Loucy (cell line): ENCODE data around the gene RASA1.
A peak's percentile ranks its signal among the peaks of the same experiment; 100 is the strongest.

Experiments used
- H2AFZ ChIP-seq: fragments of 200-600 bp; sonication (generic); 2 replicates; pipeline ENCODE4 v1.6.0; 2016; ENCODE audit warnings: antibody characterized with exemption, mild to moderate bottlenecking, low read length, moderate library complexity
- H3F3A ChIP-seq: fragments of 200-600 bp; 2 replicates; pipeline ENCODE4 v1.6.0; 2016; ENCODE audit warnings: antibody characterized with exemption, low read depth, mild to moderate bottlenecking
- H3K27me3 ChIP-seq: fragments of 200-600 bp; sonication (generic); 2 replicates; pipeline ENCODE4 v1.6.1; 2014; ENCODE audit warnings: low read length, mild to moderate bottlenecking; ENCODE audit not compliant: insufficient read depth, poor library complexity, severe bottlenecking
- H3K36me3 ChIP-seq: fragments of 200-600 bp; sonication (generic); 2 replicates; pipeline ENCODE4 v1.6.1; 2016; ENCODE audit warnings: low read length; ENCODE audit not compliant: insufficient read depth
- H3K4me1 ChIP-seq: fragments of 200-600 bp; sonication (generic); 2 replicates; pipeline ENCODE4 v1.5.1; 2014; ENCODE audit warnings: low read length, mild to moderate bottlenecking; ENCODE audit not compliant: insufficient read depth, poor library complexity, severe bottlenecking
- H3K4me2 ChIP-seq: fragments of 200-600 bp; sonication (generic); 2 replicates; pipeline ENCODE4 v1.6.0; 2014; ENCODE audit warnings: antibody characterized with exemption, low read length, low read depth, mild to moderate bottlenecking; ENCODE audit not compliant: poor library complexity, severe bottlenecking
- H3K4me3 ChIP-seq: fragments of 200-600 bp; sonication (generic); 2 replicates; pipeline ENCODE4 v1.5.1; 2014; ENCODE audit warnings: low read length, mild to moderate bottlenecking, mixed read lengths; ENCODE audit not compliant: poor library complexity, severe bottlenecking
- H3K79me2 ChIP-seq: fragments of 200-600 bp; sonication (generic); 2 replicates; pipeline ENCODE4 v1.6.1; 2014; ENCODE audit warnings: low read length; ENCODE audit not compliant: insufficient read depth
- H3K9ac ChIP-seq: fragments of 200-600 bp; sonication (generic); 2 replicates; pipeline ENCODE4 v1.6.0; 2014; ENCODE audit warnings: mild to moderate bottlenecking, low read depth, low read length, moderate library complexity; ENCODE audit not compliant: poor library complexity, severe bottlenecking
- H3K9me2 ChIP-seq: fragments of 200-600 bp; sonication (generic); replicated peaks from 2 replicates; pipeline ENCODE4 v1.6.1; 2016; ENCODE audit warnings: low read depth, low read length, mixed read lengths
- H3K9me3 ChIP-seq: fragments of 200-600 bp; sonication (generic); 2 replicates; pipeline ENCODE4 v1.6.1; 2014; ENCODE audit warnings: mild to moderate bottlenecking, antibody characterized with exemption, low read length, low read depth; ENCODE audit not compliant: insufficient read depth
- H4K20me1 ChIP-seq: fragments of 200-600 bp; sonication (generic); 2 replicates; pipeline ENCODE4 v1.6.0; 2014; ENCODE audit warnings: antibody characterized with exemption, low read length, mild to moderate bottlenecking; ENCODE audit not compliant: insufficient read depth, poor library complexity, severe bottlenecking
- EZH2phosphoT487 ChIP-seq: fragments of 200-600 bp; IDR thresholded peaks from 2 replicates; pipeline ENCODE4 v1.6.1; 2018; ENCODE audit warnings: antibody characterized with exemption, mild to moderate bottlenecking, moderate library complexity, borderline replicate concordance
- TF ChIP-seq, protein P1 (sequence below): fragments of 200-600 bp; sonication (generic); conservative IDR thresholded peaks from 2 replicates; pipeline ENCODE4 v1.5.1; 2014; ENCODE audit warnings: mild to moderate bottlenecking, antibody characterized with exemption, low read length

The RASA1 gene

DNA sequence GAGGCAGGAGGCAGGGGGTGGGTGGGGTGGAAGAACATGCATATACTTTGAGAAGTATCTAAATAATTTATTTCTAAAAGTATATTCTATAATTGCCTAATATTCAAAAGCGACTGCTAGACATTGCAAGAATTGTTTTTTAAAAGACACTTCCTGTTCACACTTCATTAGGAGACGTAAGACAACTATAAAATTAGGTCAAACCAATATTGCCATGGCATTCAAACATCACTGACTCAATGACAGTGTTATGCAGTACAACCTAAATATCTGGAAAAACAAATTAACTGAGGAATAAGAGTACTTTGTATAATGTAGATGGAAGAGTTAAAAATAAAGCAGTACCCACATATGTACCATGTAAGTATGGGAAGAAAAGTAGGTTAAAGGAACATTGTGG, 140.5 kb downstream of the RASA1 start:
- H3K27me3 ChIP-seq: no peaks in the 10 kb centered on the region
- H3K9me2 ChIP-seq: no peaks in the 10 kb centered on the region
- no peaks in the 10 kb centered on the region for H3K9me3 ChIP-seq
- H3K36me3 ChIP-seq: peaks cover 54% of the 10 kb centered on the region; the same call in 1 of the 2 replicates
- H2AFZ ChIP-seq: no peak overlapping the region
- H3K4me3 ChIP-seq: peak overlapping the region; percentile 90
- H3K4me1 ChIP-seq: peaks cover 48% of the 10 kb centered on the region
- H4K20me1 ChIP-seq: peaks cover 63% of the 10 kb centered on the region
- peaks cover 80% of the 10 kb centered on the region for H3K79me2 ChIP-seq
- TF ChIP-seq, protein P1, sequence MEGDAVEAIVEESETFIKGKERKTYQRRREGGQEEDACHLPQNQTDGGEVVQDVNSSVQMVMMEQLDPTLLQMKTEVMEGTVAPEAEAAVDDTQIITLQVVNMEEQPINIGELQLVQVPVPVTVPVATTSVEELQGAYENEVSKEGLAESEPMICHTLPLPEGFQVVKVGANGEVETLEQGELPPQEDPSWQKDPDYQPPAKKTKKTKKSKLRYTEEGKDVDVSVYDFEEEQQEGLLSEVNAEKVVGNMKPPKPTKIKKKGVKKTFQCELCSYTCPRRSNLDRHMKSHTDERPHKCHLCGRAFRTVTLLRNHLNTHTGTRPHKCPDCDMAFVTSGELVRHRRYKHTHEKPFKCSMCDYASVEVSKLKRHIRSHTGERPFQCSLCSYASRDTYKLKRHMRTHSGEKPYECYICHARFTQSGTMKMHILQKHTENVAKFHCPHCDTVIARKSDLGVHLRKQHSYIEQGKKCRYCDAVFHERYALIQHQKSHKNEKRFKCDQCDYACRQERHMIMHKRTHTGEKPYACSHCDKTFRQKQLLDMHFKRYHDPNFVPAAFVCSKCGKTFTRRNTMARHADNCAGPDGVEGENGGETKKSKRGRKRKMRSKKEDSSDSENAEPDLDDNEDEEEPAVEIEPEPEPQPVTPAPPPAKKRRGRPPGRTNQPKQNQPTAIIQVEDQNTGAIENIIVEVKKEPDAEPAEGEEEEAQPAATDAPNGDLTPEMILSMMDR: no peak
- TF ChIP-seq EZH2phosphoT487: no peak
- H3K9ac ChIP-seq: peak overlapping the region; percentile 10
- H3F3A ChIP-seq: no peaks in the 10 kb centered on the region
- peak overlapping the region; percentile 77 for H3K4me2 ChIP-seq

DNA sequence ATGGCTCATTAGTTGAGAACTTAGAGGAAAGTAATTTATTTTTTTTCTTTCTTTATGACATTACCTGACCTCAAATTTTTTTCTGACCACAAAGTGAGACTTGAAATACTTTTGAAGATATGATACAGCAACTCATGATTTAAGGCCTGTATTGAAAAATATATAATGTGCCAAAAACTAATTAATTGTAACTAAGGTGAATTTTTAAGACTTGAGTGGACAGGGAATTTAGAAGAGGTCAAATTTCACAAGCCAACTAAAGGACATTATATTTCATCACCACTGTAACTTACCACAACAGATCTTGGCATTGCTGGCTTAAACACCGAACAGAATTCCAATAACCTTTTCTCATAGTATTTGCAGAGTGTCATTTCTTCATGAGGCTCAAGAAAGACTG, 143.2 kb downstream of the RASA1 start:
- H3F3A ChIP-seq: no peaks in the 10 kb centered on the region
- peaks cover 70% of the 10 kb centered on the region for H3K79me2 ChIP-seq
- H3K9me3 ChIP-seq: no peaks in the 10 kb centered on the region
- no peaks in the 10 kb centered on the region for H3K9me2 ChIP-seq
- H4K20me1 ChIP-seq: peaks cover 46% of the 10 kb centered on the region
- no peaks in the 10 kb centered on the region for H3K27me3 ChIP-seq
- TF ChIP-seq EZH2phosphoT487: no peak
- TF ChIP-seq, protein P1: no peak
- H3K9ac ChIP-seq: peak overlapping the region; percentile 85
- H2AFZ ChIP-seq: no peak overlapping the region
- H3K4me3 ChIP-seq: peak overlapping the region; percentile 90
- peaks cover 31% of the 10 kb centered on the region; the same call in 1 of the 2 replicates for H3K36me3 ChIP-seq
- peaks cover 50% of the 10 kb centered on the region for H3K4me1 ChIP-seq
- H3K4me2 ChIP-seq: peak overlapping the region; percentile 77

- peaks cover 46% of the 10 kb centered on the region for H3K4me1 ChIP-seq
- H3K36me3 ChIP-seq: peaks cover 28% of the 10 kb centered on the region; the same call in 1 of the 2 replicates
- no peak overlapping the region for H2AFZ ChIP-seq
- H4K20me1 ChIP-seq: peaks cover 43% of the 10 kb centered on the region
- no peaks in the 10 kb centered on the region for H3K9me3 ChIP-seq
- H3K9ac ChIP-seq: peak overlapping the region; percentile 85
- TF ChIP-seq EZH2phosphoT487: no peak
- TF ChIP-seq, protein P1: no peak
- H3K79me2 ChIP-seq: peaks cover 63% of the 10 kb centered on the region
- H3K9me2 ChIP-seq: no peaks in the 10 kb centered on the region
- H3K4me2 ChIP-seq: peak overlapping the region; percentile 77
- no peaks in the 10 kb centered on the region for H3K27me3 ChIP-seq
- H3F3A ChIP-seq: no peaks in the 10 kb centered on the region
- H3K4me3 ChIP-seq: peak overlapping the region; percentile 90
These were observed 143.9 kb downstream of the RASA1 start for GRCh38 chr5:87411586-87411972.
